Endodermal cell (in vitro differentiated cells): Measurements from ENCODE around the gene LRRC47. TPM values are rescaled to one million over a fixed set of nuclear protein-coding genes. Genes with fewer than 3 reads are reported as not detected.

Experiments used
- DNase-seq: peaks from one replicate; pipeline ENCODE4 v3.0.0-alpha.2; 2017
- H3K27ac ChIP-seq: 2 replicates; pipeline ENCODE4 v1.5.1; 2013; ENCODE audit warnings: mild to moderate bottlenecking, low read depth, low read length, moderate library complexity
- H3K27me3 ChIP-seq: 2 replicates; pipeline ENCODE4 v1.6.1; 2013; ENCODE audit warnings: mild to moderate bottlenecking, low read length, moderate library complexity; ENCODE audit not compliant: insufficient read depth, control insufficient read depth, poor library complexity, severe bottlenecking
- H3K36me3 ChIP-seq: 2 replicates; pipeline ENCODE4 v1.7.0; 2013; ENCODE audit warnings: mild to moderate bottlenecking, low read length, moderate library complexity; ENCODE audit not compliant: control insufficient read depth, insufficient read depth
- H3K4me1 ChIP-seq: one replicate; pipeline ENCODE4 v1.7.0; 2013; ENCODE audit warnings: low read length; ENCODE audit not compliant: control insufficient read depth, insufficient read depth
- H3K4me3 ChIP-seq: 2 replicates; pipeline ENCODE4 v1.5.1; 2013; ENCODE audit warnings: mild to moderate bottlenecking, low read length, moderate library complexity
- H3K9ac ChIP-seq: 2 replicates; pipeline ENCODE4 v1.6.1; 2013; ENCODE audit warnings: mild to moderate bottlenecking, low read length, moderate library complexity; ENCODE audit not compliant: poor library complexity, severe bottlenecking; ENCODE audit errors: extremely low read depth
- H3K9me3 ChIP-seq: 2 replicates; pipeline ENCODE4 v1.6.1; 2013; ENCODE audit warnings: mild to moderate bottlenecking, low read length, moderate library complexity; ENCODE audit not compliant: control insufficient read depth
- H3K27ac Mint-ChIP-seq: 2 replicates; pipeline ENCODE4 v1.8.0; 2020; ENCODE audit warnings: mixed read lengths
- H3K27me3 Mint-ChIP-seq: 2 replicates; pipeline ENCODE4 v1.8.0; 2021; ENCODE audit warnings: mild to moderate bottlenecking, mixed read lengths; ENCODE audit not compliant: insufficient read depth
- H3K36me3 Mint-ChIP-seq: 2 replicates; pipeline ENCODE4 v1.8.0; 2020; ENCODE audit warnings: low read depth, mixed read lengths
- H3K4me1 Mint-ChIP-seq: 2 replicates; pipeline ENCODE4 v1.8.0; 2020; ENCODE audit warnings: mixed read lengths
- H3K4me3 Mint-ChIP-seq: 2 replicates; pipeline ENCODE4 v1.8.0; 2020; ENCODE audit warnings: mild to moderate bottlenecking, moderate library complexity, mixed read lengths
- H3K9me3 Mint-ChIP-seq: 2 replicates; pipeline ENCODE4 v1.8.0; 2020; ENCODE audit warnings: mild to moderate bottlenecking, mixed read lengths
- WGBS, 2 experiments: methylation state at CpG; one replicate each; pipeline versions ENCODE4 v1.1.5 to v1.1.7; 2013; ENCODE audit warnings: missing lambda C conversion rate in 2 of 2, mixed read lengths in 1 of 2; ENCODE audit not compliant: insufficient coverage in 1 of 2, insufficient read length in 1 of 2; 5-methylcytosine and 5-hydroxymethylcytosine counted together
- total RNA-seq, 2 donors: library from RNA; stranded (reverse); fragmentation: NEBNext Ultra II Directional in 1 of 2; extraction: Animal tissue kit (Norgen Biotek cat#: 25700) in 1 of 2; gene quantifications; 2 replicates in 1 of 2; 3 replicates in 1 of 2; pipeline ENCODE4 v1.2.1, GENCODE V29; 2021
- TF ChIP-seq, protein P1 (sequence below): fragments of 200-600 bp; sonication (generic); conservative IDR thresholded peaks from 2 replicates; pipeline ENCODE4 v1.5.0; 2021; ENCODE audit warnings: antibody characterized with exemption, mild to moderate bottlenecking

The LRRC47 gene
- total RNA-seq, 2 donors from 2014 or later: 49.9 to 59.7 TPM

DNA sequence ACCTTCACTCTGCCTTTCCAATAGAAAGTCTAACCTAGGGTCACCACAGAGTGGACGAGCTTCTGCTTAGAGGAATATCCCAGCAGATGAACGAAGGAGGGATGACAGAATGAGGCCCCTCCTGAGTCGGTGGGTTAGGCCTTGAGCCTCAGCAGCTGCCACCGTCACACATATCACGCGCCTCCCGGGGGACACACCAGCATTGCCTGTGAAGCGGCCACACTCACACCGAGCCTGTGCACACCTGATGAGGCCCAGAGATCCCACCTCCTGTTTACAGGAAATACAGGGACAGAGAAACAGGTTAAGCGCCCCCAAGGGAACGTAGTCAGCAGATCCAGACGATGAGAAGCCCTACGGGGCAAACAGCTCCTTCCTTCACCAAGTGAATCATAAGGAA is 25.1 kb upstream of the LRRC47 start:
- DNase-seq: peak; percentile 72
- H3K27me3 ChIP-seq: no peaks in the 10 kb centered on the region
- no peak overlapping the region for H3K4me3 ChIP-seq
- no peaks in the 10 kb centered on the region for H3K9me3 ChIP-seq
- H3K4me3 Mint-ChIP-seq: no peak overlapping the region
- 92 to 93% methylated on average over 13 of the region's 13 CpGs for WGBS, 2 experiments
- no peaks in the 10 kb centered on the region for H3K9me3 Mint-ChIP-seq
- peaks cover 58% of the 10 kb centered on the region for H3K36me3 Mint-ChIP-seq
- H3K27ac Mint-ChIP-seq: no peak overlapping the region
- H3K9ac ChIP-seq: no peak overlapping the region
- no peaks in the 10 kb centered on the region for H3K4me1 ChIP-seq
- TF ChIP-seq, protein P1, sequence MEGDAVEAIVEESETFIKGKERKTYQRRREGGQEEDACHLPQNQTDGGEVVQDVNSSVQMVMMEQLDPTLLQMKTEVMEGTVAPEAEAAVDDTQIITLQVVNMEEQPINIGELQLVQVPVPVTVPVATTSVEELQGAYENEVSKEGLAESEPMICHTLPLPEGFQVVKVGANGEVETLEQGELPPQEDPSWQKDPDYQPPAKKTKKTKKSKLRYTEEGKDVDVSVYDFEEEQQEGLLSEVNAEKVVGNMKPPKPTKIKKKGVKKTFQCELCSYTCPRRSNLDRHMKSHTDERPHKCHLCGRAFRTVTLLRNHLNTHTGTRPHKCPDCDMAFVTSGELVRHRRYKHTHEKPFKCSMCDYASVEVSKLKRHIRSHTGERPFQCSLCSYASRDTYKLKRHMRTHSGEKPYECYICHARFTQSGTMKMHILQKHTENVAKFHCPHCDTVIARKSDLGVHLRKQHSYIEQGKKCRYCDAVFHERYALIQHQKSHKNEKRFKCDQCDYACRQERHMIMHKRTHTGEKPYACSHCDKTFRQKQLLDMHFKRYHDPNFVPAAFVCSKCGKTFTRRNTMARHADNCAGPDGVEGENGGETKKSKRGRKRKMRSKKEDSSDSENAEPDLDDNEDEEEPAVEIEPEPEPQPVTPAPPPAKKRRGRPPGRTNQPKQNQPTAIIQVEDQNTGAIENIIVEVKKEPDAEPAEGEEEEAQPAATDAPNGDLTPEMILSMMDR: peak; percentile 59
- H3K27ac ChIP-seq: peak overlapping the region; percentile 76
- H3K36me3 ChIP-seq: peaks cover 37% of the 10 kb centered on the region
- H3K4me1 Mint-ChIP-seq: no peaks in the 10 kb centered on the region
- H3K27me3 Mint-ChIP-seq: no peaks in the 10 kb centered on the region

DNA sequence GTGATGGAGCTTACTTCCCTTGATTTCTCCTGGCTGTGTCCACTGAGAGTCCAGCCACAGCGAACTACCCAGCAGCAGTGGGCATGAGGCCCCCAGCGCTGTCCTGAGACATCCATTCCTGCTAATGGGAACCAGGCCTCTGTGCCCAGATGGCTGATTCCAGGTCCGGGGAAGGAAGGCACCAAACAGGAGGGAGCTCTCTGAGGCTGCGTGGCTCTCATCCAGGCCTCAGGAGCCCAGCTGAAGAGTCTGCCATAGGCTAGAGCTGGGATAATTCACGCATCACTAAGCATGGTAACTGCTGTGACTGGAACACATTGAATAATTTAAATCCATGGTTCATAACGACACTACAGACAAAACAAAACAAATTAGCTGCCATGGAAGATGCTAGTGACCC is 24.7 kb upstream of the LRRC47 start:
- Histone ChIP-seq H3K36me3 (peaks cover 36% of the 10 kb centered on the region), H3K27me3 (no peaks in the 10 kb centered on the region), H3K4me1 (no peaks in the 10 kb centered on the region), H3K9ac (no peak overlapping the region), H3K27ac (peak overlapping the region; percentile 76), H3K9me3 (no peaks in the 10 kb centered on the region), H3K4me3 (no peak overlapping the region)
- no peak for DNase-seq
- no peaks in the 10 kb centered on the region for H3K27me3 Mint-ChIP-seq
- 92 to 95% methylated on average over 6 of the region's 6 CpGs for WGBS, 2 experiments
- H3K36me3 Mint-ChIP-seq: peaks cover 58% of the 10 kb centered on the region
- H3K27ac Mint-ChIP-seq: no peak overlapping the region
- TF ChIP-seq, protein P1: no peak
- H3K4me3 Mint-ChIP-seq: no peak overlapping the region
- no peaks in the 10 kb centered on the region for H3K9me3 Mint-ChIP-seq
- H3K4me1 Mint-ChIP-seq: no peaks in the 10 kb centered on the region

DNA sequence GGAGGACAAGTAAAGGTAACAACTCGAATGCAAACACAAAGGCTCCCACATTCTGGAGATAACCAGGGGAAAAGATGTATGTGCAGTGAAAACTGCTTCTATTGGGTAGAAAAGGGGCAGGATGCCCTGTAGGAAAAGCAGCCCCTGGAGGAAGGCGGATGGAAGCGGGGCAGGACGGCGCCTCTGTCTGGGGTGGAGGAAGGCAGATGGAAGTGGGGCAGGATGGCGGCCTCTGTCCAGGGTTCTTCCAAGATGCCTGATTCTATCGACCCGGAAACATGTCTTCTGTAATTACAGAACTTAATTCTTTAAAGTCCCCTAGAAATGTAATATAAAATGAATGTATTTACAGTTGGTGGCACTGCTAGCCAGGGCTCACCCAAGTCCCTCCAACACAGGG is 24.0 kb upstream of the LRRC47 start:
- no peak for DNase-seq
- 93 to 100% methylated on average over 1 to 6 of the region's 8 CpGs for WGBS, 2 experiments
- Histone ChIP-seq H3K4me1 (no peaks in the 10 kb centered on the region), H3K36me3 (peaks cover 30% of the 10 kb centered on the region), H3K4me3 (no peak overlapping the region), H3K9ac (no peak overlapping the region), H3K27me3 (no peaks in the 10 kb centered on the region), H3K9me3 (no peaks in the 10 kb centered on the region), H3K27ac (peak overlapping the region; percentile 76)
- no peaks in the 10 kb centered on the region for H3K9me3 Mint-ChIP-seq
- TF ChIP-seq, protein P1: no peak
- H3K4me3 Mint-ChIP-seq: no peak overlapping the region
- H3K4me1 Mint-ChIP-seq: no peaks in the 10 kb centered on the region
- no peaks in the 10 kb centered on the region for H3K27me3 Mint-ChIP-seq
- H3K36me3 Mint-ChIP-seq: peaks cover 55% of the 10 kb centered on the region
- H3K27ac Mint-ChIP-seq: no peak overlapping the region
